VCaP (cell line): Measurements from ENCODE around the gene C22orf31.

Experiments
- H3K27ac ChIP-seq: fragments of 450-650 bp; 2 replicates; pipeline ENCODE4 v1.5.1; 2017
- CTCF ChIP-seq: fragments of 450-650 bp; conservative IDR thresholded peaks from 2 replicates; pipeline ENCODE4 v1.5.1; 2017; ENCODE audit warnings: mild to moderate bottlenecking, moderate library complexity

C22orf31 gene

GRCh38 chr22:29102300-29102699 lies 40.7 kb upstream of the C22orf31 start:
- H3K27ac ChIP-seq: no peak overlapping the region
- TF ChIP-seq CTCF: no peak

- TF ChIP-seq CTCF: no peak
These were observed 36.7 kb upstream of the C22orf31 start for GRCh38 chr22:29098296-29098695.

GRCh38 chr22:29096736-29097669 lies 35.4 kb upstream of the C22orf31 start:
- no peak for TF ChIP-seq CTCF
- peak overlapping the region; percentile 91 for H3K27ac ChIP-seq

More at GRCh38 chr22:29098296-29098695, 36.7 kb upstream of the C22orf31 start:
- H3K27ac ChIP-seq: peak overlapping the region; percentile 91

- TF ChIP-seq CTCF: no peak
- peak overlapping the region; percentile 91 for H3K27ac ChIP-seq
These were observed 33.8 kb upstream of the C22orf31 start for GRCh38 chr22:29095459-29095858.

- no peak overlapping the region for H3K27ac ChIP-seq
- TF ChIP-seq CTCF: no peak
These were observed 32.1 kb upstream of the C22orf31 start for GRCh38 chr22:29093501-29094300.

GRCh38 chr22:29093030-29093429 lies 31.4 kb upstream of the C22orf31 start:
- TF ChIP-seq CTCF: no peak
- H3K27ac ChIP-seq: no peak overlapping the region; the same call in 1 of the 2 replicates

GRCh38 chr22:29092243-29092642 lies 30.6 kb upstream of the C22orf31 start:
- TF ChIP-seq CTCF: no peak
- no peak overlapping the region; the same call in 1 of the 2 replicates for H3K27ac ChIP-seq
